ENCODE measurements around the gene PMM2.
A peak's percentile ranks its signal among the peaks of the same experiment; 100 is the strongest.
"Not testable (repeated sequence)": the region's sequence is repeated elsewhere in the genome, so short reads cannot be mapped to it uniquely, and the experiment has no call there.

The PMM2 gene

GRCh38 chr16:8797364-8798173, at the start of gene PMM2, which contains the start of gene TMEM186:
Gene PMM2, plus strand, starts transcription at chr16:8797839. Its CDS starts 44 bp downstream, at chr16:8797883.
Gene TMEM186, minus strand, starts transcription at chr16:8797639. Its CDS starts 25 bp downstream, at chr16:8797614.
- peaks cover 6% of the 10 kb centered on the region; the same call in 1 of the 2 replicates for H3K36me3 ChIP-seq (ENCODE audit: control insufficient read depth, insufficient read depth, low read length)
- no CpG with 5 or more reads among the region's 61 CpGs for WGBS (ENCODE audit: insufficient coverage, insufficient read length)
- H3K9me3 ChIP-seq (ENCODE audit: control insufficient read depth, insufficient read depth, low read length), result no peaks in the 10 kb centered on the region
- peak; percentile 95 for DNase-seq (ENCODE audit: low read depth, low spot score)
- H3K4me1 ChIP-seq (ENCODE audit: control insufficient read depth, insufficient read depth, low read length), result no peaks in the 10 kb centered on the region; the same call in 1 of the 2 replicates
- H3K27ac ChIP-seq (ENCODE audit: low read length), result no peak within 1 kb of the TSS
- H3K4me3 ChIP-seq (ENCODE audit: low read length), result peak within 1 kb of the TSS; percentile 74
- H3K27me3 ChIP-seq (ENCODE audit: control insufficient read depth, insufficient read depth, low read length), result no peaks in the 10 kb centered on the region

GRCh38 chr16:8748944-8749343, 48.7 kb upstream of the PMM2 start:
- not testable (repeated sequence) for H3K36me3 ChIP-seq (ENCODE audit: control insufficient read depth, insufficient read depth, low read length); H3K27ac ChIP-seq (ENCODE audit: low read length); DNase-seq (ENCODE audit: low read depth, low spot score); H3K27me3 ChIP-seq (ENCODE audit: control insufficient read depth, insufficient read depth, low read length); H3K9me3 ChIP-seq (ENCODE audit: control insufficient read depth, insufficient read depth, low read length); H3K4me3 ChIP-seq (ENCODE audit: low read length); H3K4me1 ChIP-seq (ENCODE audit: control insufficient read depth, insufficient read depth, low read length)
- WGBS (ENCODE audit: insufficient coverage, insufficient read length), result no CpG with 5 or more reads among the region's 9 CpGs

- no peaks in the 10 kb centered on the region for H3K36me3 ChIP-seq (ENCODE audit: control insufficient read depth, insufficient read depth, low read length)
- H3K9me3 ChIP-seq (ENCODE audit: control insufficient read depth, insufficient read depth, low read length), result no peaks in the 10 kb centered on the region
- no peaks in the 10 kb centered on the region for H3K4me1 ChIP-seq (ENCODE audit: control insufficient read depth, insufficient read depth, low read length)
- no peaks in the 10 kb centered on the region for H3K27me3 ChIP-seq (ENCODE audit: control insufficient read depth, insufficient read depth, low read length)
- WGBS (ENCODE audit: insufficient coverage, insufficient read length), result no CpG with 5 or more reads among the region's 14 CpGs
- no peak overlapping the region for H3K4me3 ChIP-seq (ENCODE audit: low read length)
- DNase-seq (ENCODE audit: low read depth, low spot score), result no peak
- H3K27ac ChIP-seq (ENCODE audit: low read length), result no peak overlapping the region
These were observed 45.9 kb upstream of the PMM2 start for GRCh38 chr16:8751481-8752311.

- DNase-seq (ENCODE audit: low read depth, low spot score), result no peak
- Histone ChIP-seq H3K36me3 (ENCODE audit: control insufficient read depth, insufficient read depth, low read length) (no peaks in the 10 kb centered on the region), H3K27me3 (ENCODE audit: control insufficient read depth, insufficient read depth, low read length) (no peaks in the 10 kb centered on the region), H3K27ac (ENCODE audit: low read length) (no peak overlapping the region), H3K9me3 (ENCODE audit: control insufficient read depth, insufficient read depth, low read length) (no peaks in the 10 kb centered on the region), H3K4me3 (ENCODE audit: low read length) (no peak overlapping the region), H3K4me1 (ENCODE audit: control insufficient read depth, insufficient read depth, low read length) (no peaks in the 10 kb centered on the region)
- WGBS (ENCODE audit: insufficient coverage, insufficient read length), result no CpG with 5 or more reads among the region's 2 CpGs
These were observed 44.9 kb upstream of the PMM2 start for GRCh38 chr16:8752706-8753105.

GRCh38 chr16:8753416-8754054, 44.1 kb upstream of the PMM2 start:
- Histone ChIP-seq H3K4me1 (ENCODE audit: control insufficient read depth, insufficient read depth, low read length) (no peaks in the 10 kb centered on the region), H3K4me3 (ENCODE audit: low read length) (no peak overlapping the region)
- WGBS (ENCODE audit: insufficient coverage, insufficient read length), result no CpG with 5 or more reads among the region's 9 CpGs

GRCh38 chr16:8756755-8757154, 40.9 kb upstream of the PMM2 start:
- no CpG with 5 or more reads among the region's 5 CpGs for WGBS (ENCODE audit: insufficient coverage, insufficient read length)
- Histone ChIP-seq H3K4me1 (ENCODE audit: control insufficient read depth, insufficient read depth, low read length) (no peaks in the 10 kb centered on the region), H3K27ac (ENCODE audit: low read length) (no peak overlapping the region), H3K27me3 (ENCODE audit: control insufficient read depth, insufficient read depth, low read length) (no peaks in the 10 kb centered on the region), H3K36me3 (ENCODE audit: control insufficient read depth, insufficient read depth, low read length) (no peaks in the 10 kb centered on the region), H3K9me3 (ENCODE audit: control insufficient read depth, insufficient read depth, low read length) (no peaks in the 10 kb centered on the region), H3K4me3 (ENCODE audit: low read length) (no peak overlapping the region)
- no peak for DNase-seq (ENCODE audit: low read depth, low spot score)

More at GRCh38 chr16:8753416-8754054, 44.1 kb upstream of the PMM2 start:
- Histone ChIP-seq H3K27ac (ENCODE audit: low read length) (no peak overlapping the region), H3K27me3 (ENCODE audit: control insufficient read depth, insufficient read depth, low read length) (no peaks in the 10 kb centered on the region), H3K9me3 (ENCODE audit: control insufficient read depth, insufficient read depth, low read length) (no peaks in the 10 kb centered on the region), H3K36me3 (ENCODE audit: control insufficient read depth, insufficient read depth, low read length) (no peaks in the 10 kb centered on the region)
- DNase-seq (ENCODE audit: low read depth, low spot score), result no peak

GRCh38 chr16:8758022-8758421, 39.6 kb upstream of the PMM2 start:
- Histone ChIP-seq H3K36me3 (ENCODE audit: control insufficient read depth, insufficient read depth, low read length) (no peaks in the 10 kb centered on the region), H3K27ac (ENCODE audit: low read length) (no peak overlapping the region), H3K4me3 (ENCODE audit: low read length) (no peak overlapping the region), H3K27me3 (ENCODE audit: control insufficient read depth, insufficient read depth, low read length) (no peaks in the 10 kb centered on the region), H3K9me3 (ENCODE audit: control insufficient read depth, insufficient read depth, low read length) (no peaks in the 10 kb centered on the region), H3K4me1 (ENCODE audit: control insufficient read depth, insufficient read depth, low read length) (no peaks in the 10 kb centered on the region)
- no CpG with 5 or more reads among the region's 6 CpGs for WGBS (ENCODE audit: insufficient coverage, insufficient read length)
- no peak for DNase-seq (ENCODE audit: low read depth, low spot score)

- WGBS (ENCODE audit: insufficient coverage, insufficient read length), result no CpG with 5 or more reads among the region's 10 CpGs
- no peak for DNase-seq (ENCODE audit: low read depth, low spot score)
- 0 out of 2 replicates have a peak, but pooled peaks cover 2% of the 10 kb centered on the region for H3K4me1 ChIP-seq (ENCODE audit: control insufficient read depth, insufficient read depth, low read length)
- H3K36me3 ChIP-seq (ENCODE audit: control insufficient read depth, insufficient read depth, low read length), result no peaks in the 10 kb centered on the region
- H3K9me3 ChIP-seq (ENCODE audit: control insufficient read depth, insufficient read depth, low read length), result no peaks in the 10 kb centered on the region
- no peak overlapping the region for H3K27ac ChIP-seq (ENCODE audit: low read length)
- no peak overlapping the region for H3K4me3 ChIP-seq (ENCODE audit: low read length)
- H3K27me3 ChIP-seq (ENCODE audit: control insufficient read depth, insufficient read depth, low read length), result no peaks in the 10 kb centered on the region
These were observed 37.6 kb upstream of the PMM2 start for GRCh38 chr16:8760021-8760420.

GRCh38 chr16:8761078-8761477, 36.6 kb upstream of the PMM2 start:
- Histone ChIP-seq H3K9me3 (ENCODE audit: control insufficient read depth, insufficient read depth, low read length) (no peaks in the 10 kb centered on the region), H3K27ac (ENCODE audit: low read length) (no peak overlapping the region), H3K4me1 (ENCODE audit: control insufficient read depth, insufficient read depth, low read length) (0 out of 2 replicates have a peak, but pooled peaks cover 2% of the 10 kb centered on the region), H3K4me3 (ENCODE audit: low read length) (no peak overlapping the region), H3K27me3 (ENCODE audit: control insufficient read depth, insufficient read depth, low read length) (no peaks in the 10 kb centered on the region), H3K36me3 (ENCODE audit: control insufficient read depth, insufficient read depth, low read length) (no peaks in the 10 kb centered on the region)
- WGBS (ENCODE audit: insufficient coverage, insufficient read length), result 100% methylated on average over 2 of the region's 6 CpGs
- DNase-seq (ENCODE audit: low read depth, low spot score), result no peak

- Histone ChIP-seq H3K9me3 (ENCODE audit: control insufficient read depth, insufficient read depth, low read length) (no peaks in the 10 kb centered on the region), H3K4me1 (ENCODE audit: control insufficient read depth, insufficient read depth, low read length) (0 out of 2 replicates have a peak, but pooled peaks cover 2% of the 10 kb centered on the region), H3K4me3 (ENCODE audit: low read length) (no peak overlapping the region), H3K36me3 (ENCODE audit: control insufficient read depth, insufficient read depth, low read length) (no peaks in the 10 kb centered on the region), H3K27me3 (ENCODE audit: control insufficient read depth, insufficient read depth, low read length) (no peaks in the 10 kb centered on the region), H3K27ac (ENCODE audit: low read length) (no peak overlapping the region)
- WGBS (ENCODE audit: insufficient coverage, insufficient read length), result no CpG with 5 or more reads among the region's 4 CpGs
- no peak for DNase-seq (ENCODE audit: low read depth, low spot score)
These were observed 35.4 kb upstream of the PMM2 start for GRCh38 chr16:8762254-8762653.

Data from iPS DF 6.9 (cell line).